Astrocyte (in vitro differentiated cells and primary cell): Measurements from ENCODE around the gene GPX8.

Experiments used
- EZH2 ChIP-seq: IDR thresholded peaks from 2 replicates; pipeline ENCODE4 v1.6.1; 2012; ENCODE audit warnings: mild to moderate bottlenecking, low read length, inconsistent platforms; ENCODE audit not compliant: insufficient read depth
- TF ChIP-seq, protein P1 (sequence below): IDR thresholded peaks from 2 replicates; pipeline ENCODE4 v1.5.1; 2011; ENCODE audit warnings: low read depth, mild to moderate bottlenecking, inconsistent platforms, low read length, moderate library complexity; ENCODE audit not compliant: insufficient read depth

DNA sequence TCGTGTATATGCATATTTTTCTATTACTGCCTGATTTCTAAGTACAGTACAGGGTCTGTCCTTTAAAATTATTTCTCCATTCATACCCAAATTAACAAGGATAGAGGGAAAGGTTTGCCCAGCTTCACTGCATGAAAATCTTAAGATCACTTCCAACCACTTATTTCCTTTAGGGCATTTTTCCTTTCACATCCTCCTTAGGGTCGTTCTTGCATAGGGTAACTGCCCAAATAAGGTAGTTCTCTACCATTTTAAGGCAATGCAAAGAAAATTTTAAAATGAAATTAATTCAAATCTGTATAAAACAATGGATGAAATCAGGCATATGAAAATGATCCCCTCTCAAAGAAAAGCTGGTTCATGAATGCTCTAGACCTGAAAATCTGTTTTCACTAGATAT, 17.1 kb downstream of the GPX8 start:
- TF ChIP-seq, protein P1, sequence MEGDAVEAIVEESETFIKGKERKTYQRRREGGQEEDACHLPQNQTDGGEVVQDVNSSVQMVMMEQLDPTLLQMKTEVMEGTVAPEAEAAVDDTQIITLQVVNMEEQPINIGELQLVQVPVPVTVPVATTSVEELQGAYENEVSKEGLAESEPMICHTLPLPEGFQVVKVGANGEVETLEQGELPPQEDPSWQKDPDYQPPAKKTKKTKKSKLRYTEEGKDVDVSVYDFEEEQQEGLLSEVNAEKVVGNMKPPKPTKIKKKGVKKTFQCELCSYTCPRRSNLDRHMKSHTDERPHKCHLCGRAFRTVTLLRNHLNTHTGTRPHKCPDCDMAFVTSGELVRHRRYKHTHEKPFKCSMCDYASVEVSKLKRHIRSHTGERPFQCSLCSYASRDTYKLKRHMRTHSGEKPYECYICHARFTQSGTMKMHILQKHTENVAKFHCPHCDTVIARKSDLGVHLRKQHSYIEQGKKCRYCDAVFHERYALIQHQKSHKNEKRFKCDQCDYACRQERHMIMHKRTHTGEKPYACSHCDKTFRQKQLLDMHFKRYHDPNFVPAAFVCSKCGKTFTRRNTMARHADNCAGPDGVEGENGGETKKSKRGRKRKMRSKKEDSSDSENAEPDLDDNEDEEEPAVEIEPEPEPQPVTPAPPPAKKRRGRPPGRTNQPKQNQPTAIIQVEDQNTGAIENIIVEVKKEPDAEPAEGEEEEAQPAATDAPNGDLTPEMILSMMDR = no peak
- TF ChIP-seq EZH2 = no peak
